GM23338 (cell line): ENCODE measurements around the gene STX10.

Experiments
- CREB1 ChIP-seq: fragments of 250-450 bp; sonication (Bioruptor Pico); IDR thresholded peaks from 2 replicates; pipeline ENCODE4 v1.5.0; 2020; ENCODE audit warnings: low read depth, mild to moderate bottlenecking, moderate library complexity
- CTCF ChIP-seq, 2 experiments: fragments of 200-600 bp in 1 of 2; sonication (generic) in 1 of 2; conservative IDR thresholded peaks; 2 replicates each; pipeline versions ENCODE4 v1.5.1 to v1.6.1; 2016 to 2017; ENCODE audit warnings: antibody characterized with exemption in 2 of 2, low read depth in 2 of 2, mild to moderate bottlenecking in 2 of 2, moderate library complexity in 1 of 2
- ETS1 ChIP-seq: IDR thresholded peaks from 2 replicates; pipeline ENCODE4 v1.6.1; 2016; ENCODE audit warnings: antibody characterized with exemption
- EZH2 ChIP-seq: fragments of 200-600 bp; sonication (generic); IDR thresholded peaks from one replicate; pipeline ENCODE4 v1.8.0; 2017; ENCODE audit warnings: antibody characterized with exemption, mild to moderate bottlenecking, low read depth; ENCODE audit not compliant: unreplicated experiment
- EZH2phosphoT487 ChIP-seq: fragments of 200-600 bp; sonication (generic); IDR thresholded peaks from one replicate; pipeline ENCODE4 v1.8.1; 2018; ENCODE audit warnings: antibody characterized with exemption; ENCODE audit not compliant: unreplicated experiment
- JUNB ChIP-seq: IDR thresholded peaks from one replicate; pipeline ENCODE4 v1.6.1; 2016; ENCODE audit warnings: antibody characterized with exemption; ENCODE audit not compliant: unreplicated experiment
- NANOG ChIP-seq: IDR thresholded peaks from 2 replicates; pipeline ENCODE4 v1.6.1; 2016; ENCODE audit warnings: antibody characterized with exemption, borderline replicate concordance
- POLR2AphosphoS5 ChIP-seq: IDR thresholded peaks from 2 replicates; pipeline ENCODE4 v1.6.1; 2016; ENCODE audit warnings: antibody characterized with exemption, low read depth
- STAT1 ChIP-seq: IDR thresholded peaks from one replicate; pipeline ENCODE4 v1.6.1; 2016; ENCODE audit warnings: antibody characterized with exemption; ENCODE audit not compliant: unreplicated experiment
- TF ChIP-seq, protein P1 (sequence below): IDR thresholded peaks from one replicate; pipeline ENCODE4 v1.6.1; 2018; ENCODE audit warnings: antibody characterized with exemption; ENCODE audit not compliant: unreplicated experiment

GRCh38 chr19:13155472-13156359 lies 5.5 kb upstream of the STX10 start:
- TF ChIP-seq EZH2 (no peak), CTCF (conservative IDR thresholded peaks at IDR 0.05; ENCODE audit: low read depth in 2 of 2) (0 out of 4 replicates have a peak, but pooled peaks of 1 of the 2 experiments have one; percentile 2), EZH2phosphoT487 (no peak), CREB1 (CRISPR knock-in tag) (no peak), POLR2AphosphoS5 (peak; percentile 9), STAT1 (no peak), NANOG (no peak), JUNB (no peak), ETS1 (peak; percentile 66)
- TF ChIP-seq, protein P1, sequence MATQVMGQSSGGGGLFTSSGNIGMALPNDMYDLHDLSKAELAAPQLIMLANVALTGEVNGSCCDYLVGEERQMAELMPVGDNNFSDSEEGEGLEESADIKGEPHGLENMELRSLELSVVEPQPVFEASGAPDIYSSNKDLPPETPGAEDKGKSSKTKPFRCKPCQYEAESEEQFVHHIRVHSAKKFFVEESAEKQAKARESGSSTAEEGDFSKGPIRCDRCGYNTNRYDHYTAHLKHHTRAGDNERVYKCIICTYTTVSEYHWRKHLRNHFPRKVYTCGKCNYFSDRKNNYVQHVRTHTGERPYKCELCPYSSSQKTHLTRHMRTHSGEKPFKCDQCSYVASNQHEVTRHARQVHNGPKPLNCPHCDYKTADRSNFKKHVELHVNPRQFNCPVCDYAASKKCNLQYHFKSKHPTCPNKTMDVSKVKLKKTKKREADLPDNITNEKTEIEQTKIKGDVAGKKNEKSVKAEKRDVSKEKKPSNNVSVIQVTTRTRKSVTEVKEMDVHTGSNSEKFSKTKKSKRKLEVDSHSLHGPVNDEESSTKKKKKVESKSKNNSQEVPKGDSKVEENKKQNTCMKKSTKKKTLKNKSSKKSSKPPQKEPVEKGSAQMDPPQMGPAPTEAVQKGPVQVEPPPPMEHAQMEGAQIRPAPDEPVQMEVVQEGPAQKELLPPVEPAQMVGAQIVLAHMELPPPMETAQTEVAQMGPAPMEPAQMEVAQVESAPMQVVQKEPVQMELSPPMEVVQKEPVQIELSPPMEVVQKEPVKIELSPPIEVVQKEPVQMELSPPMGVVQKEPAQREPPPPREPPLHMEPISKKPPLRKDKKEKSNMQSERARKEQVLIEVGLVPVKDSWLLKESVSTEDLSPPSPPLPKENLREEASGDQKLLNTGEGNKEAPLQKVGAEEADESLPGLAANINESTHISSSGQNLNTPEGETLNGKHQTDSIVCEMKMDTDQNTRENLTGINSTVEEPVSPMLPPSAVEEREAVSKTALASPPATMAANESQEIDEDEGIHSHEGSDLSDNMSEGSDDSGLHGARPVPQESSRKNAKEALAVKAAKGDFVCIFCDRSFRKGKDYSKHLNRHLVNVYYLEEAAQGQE, result no peak
